BJ (cell line): ENCODE results near the gene BCL7C. TPM values are rescaled to one million over a fixed set of nuclear protein-coding genes. Genes with fewer than 3 reads are reported as not detected.

ENCODE experiments used
- CTCF ChIA-PET: fragments of 350-600 bp; formaldehyde crosslinking; extraction: SDS; loops from one replicate; lab custom pipeline; 2021; ENCODE audit warnings: antibody characterized with exemption, inconsistent platforms; lab: Yijun Ruan, JAX
- POLR2A ChIA-PET: fragments of 300-600 bp; sonication (Branson Sonifier 250); formaldehyde crosslinking; extraction: SDS; loops from one replicate; lab custom pipeline; 2021; ENCODE audit warnings: antibody characterized with exemption; lab: Charles Lee
- DNase-seq: peaks from one replicate; pipeline ENCODE4 v3.0.0-alpha.2; 2011; ENCODE audit warnings: low read depth
- H3K27me3 ChIP-seq: 2 replicates; pipeline ENCODE4 v1.6.0; 2011; ENCODE audit warnings: low read length; ENCODE audit not compliant: control insufficient read depth, insufficient read depth
- H3K36me3 ChIP-seq: 2 replicates; pipeline ENCODE4 v1.5.1; 2011; ENCODE audit warnings: low read length; ENCODE audit not compliant: control insufficient read depth, insufficient read depth
- H3K4me3 ChIP-seq: 2 replicates; pipeline ENCODE4 v1.5.1; 2011; ENCODE audit warnings: low read depth, mild to moderate bottlenecking, control low read depth, low read length
- CTCF ChIP-seq: IDR thresholded peaks from 2 replicates; pipeline ENCODE4 v1.5.1; 2011; ENCODE audit warnings: low read depth, mild to moderate bottlenecking, control low read depth, inconsistent platforms, low read length, moderate library complexity; ENCODE audit not compliant: insufficient read depth
- polyA plus RNA-seq: library from polyadenylated mRNA; depleted of rRNA; stranded (reverse); fragments of >200 nt; gene quantifications from 2 replicates; pipeline ENCODE4 v1.2.3, GENCODE V29; 2011

BCL7C gene
- polyA plus RNA-seq, 1 experiment: 27.4 TPM

GRCh38 chr16:30901201-30902028 is 7.5 kb upstream of the BCL7C start:
- CTCF ChIA-PET: interaction anchor here (0.8 to 3.6 kb wide), 19 partner anchors 11 to 131 kb away, joined by 3 to 55 read pairs (median 5); no protein-coding TSS in a partner anchor
- DNase-seq: no peak
- Histone ChIP-seq H3K4me3 (peak overlapping the region; percentile 2; the same call in 1 of the 2 replicates), H3K27me3 (no peaks in the 10 kb centered on the region), H3K36me3 (no peaks in the 10 kb centered on the region)
- TF ChIP-seq CTCF: no peak
- POLR2A ChIA-PET: interaction anchor here (0.6 to 1.3 kb wide), 3 partner anchors 10 to 570 kb away, joined by 3 to 12 read pairs (median 4); partner anchors contain the start of gene TGFB1I1

GRCh38 chr16:30900588-30900987 is 6.7 kb upstream of the BCL7C start:
- ChIA-PET POLR2A (no interaction called here), CTCF (interaction anchor here (1.3 to 3.6 kb wide), 5 partner anchors 10 to 55 kb away, joined by 4 to 55 read pairs (median 12); no protein-coding TSS in a partner anchor)
- no peak for TF ChIP-seq CTCF
- Histone ChIP-seq H3K4me3 (no peak overlapping the region), H3K27me3 (no peaks in the 10 kb centered on the region), H3K36me3 (no peaks in the 10 kb centered on the region)
- no peak for DNase-seq

- Histone ChIP-seq H3K36me3 (no peaks in the 10 kb centered on the region), H3K4me3 (no peak overlapping the region), H3K27me3 (no peaks in the 10 kb centered on the region)
- DNase-seq: no peak
- POLR2A ChIA-PET: no interaction called here
- CTCF ChIA-PET: interaction anchor here (1.3 to 3.6 kb wide), 3 partner anchors 9 to 55 kb away, joined by 4 to 55 read pairs (median 20); no protein-coding TSS in a partner anchor
- no peak for TF ChIP-seq CTCF
Observed at GRCh38 chr16:30899794-30900193, 5.9 kb upstream of the BCL7C start.

GRCh38 chr16:30896889-30897733 is 3.2 kb upstream of the BCL7C start:
- peak; percentile 45 for DNase-seq
- ChIA-PET POLR2A (interaction anchor here (0.5 to 1.2 kb wide), 3 partner anchors 8 to 117 kb away, joined by 5 read pairs; no protein-coding TSS in a partner anchor), CTCF (interaction anchor here (0.6 to 2.9 kb wide), 2 partner anchors 19 to 52 kb away, joined by 4 to 13 read pairs; no protein-coding TSS in a partner anchor)
- Histone ChIP-seq H3K4me3 (peak overlapping the region; percentile 63), H3K36me3 (no peaks in the 10 kb centered on the region; the same call in 1 of the 2 replicates), H3K27me3 (no peaks in the 10 kb centered on the region)
- TF ChIP-seq CTCF: no peak
